GM23248 (cell line): ENCODE results near the gene DCANP1.

Experiments
- EZH2 ChIP-seq: fragments of 200-600 bp; sonication (generic); IDR thresholded peaks from 2 replicates; pipeline ENCODE4 v1.6.1; 2018; ENCODE audit warnings: antibody characterized with exemption, mild to moderate bottlenecking; ENCODE audit not compliant: insufficient read depth, poor library complexity, severe bottlenecking
- EZH2phosphoT487 ChIP-seq: fragments of 200-600 bp; sonication (generic); IDR thresholded peaks from 2 replicates; pipeline ENCODE4 v1.6.1; 2018; ENCODE audit warnings: antibody characterized with exemption, moderate library complexity, mild to moderate bottlenecking, low read depth; ENCODE audit not compliant: insufficient read depth

- TF ChIP-seq EZH2 (no peak), EZH2phosphoT487 (no peak)
Measured at GRCh38 chr5:135477613-135478066, 30.5 kb upstream of the DCANP1 start.
